GM19035 (cell line): ENCODE measurements around the gene LSAMP.
"Not testable (repeated sequence)": the region's sequence is repeated elsewhere in the genome, so short reads cannot be mapped to it uniquely, and the experiment has no call there.

ENCODE experiments used
- ATAC-seq: cut with Tn5 transposase; IDR thresholded peaks from one replicate; pipeline ENCODE4 v1.9.1; 2021; ENCODE audit not compliant: unreplicated experiment

LSAMP gene

GRCh38 chr3:116118475-116119169, 326.7 kb downstream of the LSAMP start:
- ATAC-seq = no peak

- ATAC-seq = no peak
Measured at GRCh38 chr3:116114586-116114985, 330.7 kb downstream of the LSAMP start.

GRCh38 chr3:116112696-116113095, 332.6 kb downstream of the LSAMP start:
- ATAC-seq = no peak

DNA sequence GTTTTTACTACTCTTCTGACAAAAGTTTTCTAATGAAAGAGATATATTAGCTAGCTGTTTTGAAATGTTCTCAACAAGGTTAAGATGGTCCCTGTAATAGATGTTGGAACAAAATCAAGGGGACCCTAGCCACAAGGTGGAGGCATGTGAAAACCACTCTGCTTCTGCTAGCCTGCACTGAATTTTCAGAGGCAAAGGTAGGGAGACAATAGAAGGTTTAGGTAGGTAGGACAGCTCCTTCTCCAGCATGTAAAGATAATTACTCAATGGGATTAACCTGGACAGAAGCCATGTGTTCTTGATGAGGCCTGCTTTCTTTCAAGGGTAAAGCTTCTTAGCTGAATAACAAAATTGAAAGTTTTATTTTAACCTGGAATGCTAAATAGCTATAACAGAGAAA, 333.5 kb downstream of the LSAMP start:
- ATAC-seq = no peak

- no peak for ATAC-seq
Measured at GRCh38 chr3:116103868-116104530, 341.3 kb downstream of the LSAMP start.

GRCh38 chr3:116102037-116102436, 343.2 kb downstream of the LSAMP start:
- no peak for ATAC-seq

DNA sequence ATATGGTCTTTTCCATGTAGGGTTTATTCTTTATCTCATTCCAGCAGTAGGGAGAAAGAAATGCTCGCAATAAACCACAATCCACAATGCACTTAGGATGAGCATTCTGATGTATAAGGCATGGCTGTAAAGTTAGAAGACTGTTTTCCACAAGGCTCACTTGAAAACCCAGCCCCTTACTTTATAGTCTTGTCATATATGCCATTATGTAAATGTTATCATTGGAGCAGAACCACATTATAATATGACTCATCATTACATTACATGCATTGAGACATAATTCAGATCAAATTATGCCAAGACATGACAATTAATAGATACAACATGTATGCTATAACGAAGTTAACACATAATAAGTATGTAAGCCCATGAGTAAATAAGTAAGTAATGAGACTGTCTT, 348.1 kb downstream of the LSAMP start:
- ATAC-seq = no peak

- ATAC-seq = no peak
Measured at GRCh38 chr3:116096631-116097030, 348.7 kb downstream of the LSAMP start.

- no peak for ATAC-seq
Measured at GRCh38 chr3:116093374-116093773, 351.9 kb downstream of the LSAMP start.

- ATAC-seq = no peak
Measured at GRCh38 chr3:116087426-116087825, 357.9 kb downstream of the LSAMP start.

- no peak for ATAC-seq
Measured at GRCh38 chr3:116084999-116085791, 360.1 kb downstream of the LSAMP start.

DNA sequence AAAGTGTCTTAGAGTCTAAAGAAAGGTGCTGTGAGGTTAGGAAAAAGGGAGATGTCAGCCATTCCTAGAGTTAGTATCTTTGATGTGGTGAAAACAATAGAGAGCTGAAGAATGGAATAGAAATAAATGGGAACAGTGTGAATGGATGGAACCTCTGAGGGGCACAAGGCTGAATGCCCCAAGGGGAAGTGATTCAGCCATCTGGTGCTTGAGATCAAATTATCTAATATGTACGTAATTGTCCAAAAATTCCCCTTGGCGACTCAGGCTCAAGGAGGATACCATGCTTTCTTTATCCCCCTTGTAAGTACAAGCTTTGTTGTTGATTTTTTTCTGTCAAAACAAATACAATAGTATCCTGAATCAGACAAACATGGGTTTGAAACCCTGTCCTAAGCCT, 361.6 kb downstream of the LSAMP start:
- no peak for ATAC-seq

- ATAC-seq = no peak
Measured at GRCh38 chr3:116078561-116078960, 366.7 kb downstream of the LSAMP start.

GRCh38 chr3:116077557-116077956, 367.7 kb downstream of the LSAMP start:
- no peak for ATAC-seq

DNA sequence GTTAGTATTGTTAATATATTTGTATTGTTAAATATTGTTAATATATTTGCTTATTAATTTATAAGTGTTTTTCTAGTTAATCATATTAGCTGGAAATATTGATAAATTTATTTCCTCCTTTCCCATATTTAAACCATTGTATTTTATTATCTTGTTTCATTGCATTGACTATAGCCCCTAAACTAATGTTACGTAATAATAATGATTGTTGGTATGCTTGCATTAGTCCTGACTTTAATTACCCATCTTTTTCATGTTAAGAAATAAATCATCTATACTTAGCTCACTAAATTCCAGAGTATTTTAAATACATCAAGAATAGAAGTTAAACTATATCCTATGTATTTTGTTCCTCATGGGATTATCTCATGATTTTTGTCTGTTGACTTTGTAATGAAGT, 368.2 kb downstream of the LSAMP start:
- no peak for ATAC-seq

GRCh38 chr3:116070516-116071278, 374.6 kb downstream of the LSAMP start:
- not testable (repeated sequence) for ATAC-seq

GRCh38 chr3:116070061-116070460, 375.2 kb downstream of the LSAMP start:
- no peak for ATAC-seq

GRCh38 chr3:116069024-116069423, 376.3 kb downstream of the LSAMP start:
- no peak for ATAC-seq

DNA sequence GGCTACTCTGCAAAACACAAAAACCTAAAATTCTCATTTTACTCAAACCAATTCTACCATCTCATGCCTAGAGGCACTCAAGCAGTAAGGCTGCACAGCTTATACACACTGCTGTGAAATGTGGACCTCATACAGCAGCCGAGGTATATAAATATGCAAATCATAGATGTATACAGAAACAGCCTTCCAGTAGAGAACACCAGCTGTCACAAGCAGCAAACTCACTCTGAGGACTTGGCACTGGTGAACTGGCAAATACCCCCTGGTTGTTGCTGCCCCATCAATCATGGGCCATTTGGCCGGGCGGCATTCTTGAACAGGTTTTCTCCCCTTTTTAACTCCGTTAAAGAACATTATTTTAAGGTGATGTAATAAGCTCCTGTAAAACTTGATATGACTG, 378.0 kb downstream of the LSAMP start:
- peak; percentile 88 for ATAC-seq

- no peak for ATAC-seq
Measured at GRCh38 chr3:116065501-116065900, 379.8 kb downstream of the LSAMP start.

DNA sequence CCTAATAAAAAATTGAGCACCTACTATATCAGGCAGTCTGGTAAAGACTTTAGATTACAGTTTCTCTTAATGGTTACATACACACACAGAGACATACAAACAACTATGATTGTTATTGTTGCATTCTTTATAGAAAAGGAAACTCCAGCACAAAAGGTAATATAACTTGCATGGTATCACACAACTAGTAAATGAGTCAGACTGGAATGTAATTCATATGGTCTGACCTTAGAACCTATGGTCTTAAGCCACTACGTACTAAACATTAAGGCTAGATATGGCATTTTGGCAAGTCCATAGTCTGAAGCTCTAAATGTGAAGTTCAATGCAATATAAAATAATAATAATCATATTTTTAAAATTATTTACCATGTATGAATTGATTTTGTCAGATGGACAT, 380.6 kb downstream of the LSAMP start:
- ATAC-seq = no peak
